Testis (tissue), 3 donors: Measurements from ENCODE around the gene DHX30. TPM values are rescaled to one million over a fixed set of nuclear protein-coding genes. Genes with fewer than 3 reads are reported as not detected.
A peak's percentile ranks its signal among the peaks of the same experiment; 100 is the strongest.

Source experiments
- DNase-seq: peaks from one replicate; pipeline ENCODE4 v3.0.0-alpha.2; 2019
- H3K27ac ChIP-seq, 2 donors: fragments of 200-600 bp; sonication (generic); one replicate each; pipeline ENCODE4 v1.5.1; 2019
- H3K27me3 ChIP-seq: fragments of 200-600 bp; sonication (generic); one replicate; pipeline ENCODE4 v1.5.1; 2019
- H3K36me3 ChIP-seq: fragments of 200-600 bp; sonication (generic); one replicate; pipeline ENCODE4 v1.5.1; 2017; ENCODE audit warnings: low read depth; ENCODE audit errors: missing control alignments
- H3K4me1 ChIP-seq: fragments of 200-600 bp; sonication (generic); one replicate; pipeline ENCODE4 v1.5.1; 2019
- H3K4me3 ChIP-seq, 2 donors: fragments of 200-600 bp; sonication (generic); one replicate each; pipeline ENCODE4 v1.5.1; 2017 to 2019
- H3K9me3 ChIP-seq: fragments of 200-600 bp; sonication (generic); one replicate; pipeline ENCODE4 v1.5.1; 2017
- POLR2A ChIP-seq: fragments of 450-650 bp; IDR thresholded peaks from one replicate; pipeline ENCODE4 v1.6.1; 2017; ENCODE audit warnings: antibody characterized with exemption, mild to moderate bottlenecking, moderate library complexity
- WGBS, 2 donors: methylation state at CpG; one replicate each; pipeline ENCODE4 v1.1.5; 2018; 5-methylcytosine and 5-hydroxymethylcytosine counted together
- intact Hi-C: fragments of 100-400 bp; cut with DNase I; formaldehyde crosslinking; loops from one replicate; pipeline ENCODE4 v1.15.1; 2023; ENCODE audit warnings: low total_unique reads
- polyA plus RNA-seq: library from polyadenylated mRNA; stranded (reverse); fragments of 350-450 nt; fragmentation: Illumina TruSeq; extraction: RNeasy Lipid Tissue Mini Kit (QIAGEN cat#74804); gene quantifications from one replicate; pipeline ENCODE4 v1.2.3, GENCODE V29; 2014; ENCODE audit warnings: low read depth, low replicate concordance; ENCODE audit not compliant: insufficient read depth
- total RNA-seq, 2 donors: library from RNA; depleted of rRNA; stranded (reverse); fragments of >200 nt; gene quantifications; one replicate each; pipeline ENCODE4 v1.2.3, GENCODE V29; 2016
- TF ChIP-seq, protein P1 (sequence below), 3 experiments: fragments of 450-650 bp in 2 of 3; fragments of 200-600 bp in 1 of 3; sonication (generic) in 1 of 3; IDR thresholded peaks; one replicate each; pipeline ENCODE4 v1.5.1; 2016 to 2019; ENCODE audit warnings: antibody characterized with exemption in 3 of 3, mild to moderate bottlenecking in 2 of 3, moderate library complexity in 1 of 3

DHX30 gene
- total and polyA plus RNA-seq, 3 donors from 2014 or later: 178 to 216 (median 187) TPM

DNA sequence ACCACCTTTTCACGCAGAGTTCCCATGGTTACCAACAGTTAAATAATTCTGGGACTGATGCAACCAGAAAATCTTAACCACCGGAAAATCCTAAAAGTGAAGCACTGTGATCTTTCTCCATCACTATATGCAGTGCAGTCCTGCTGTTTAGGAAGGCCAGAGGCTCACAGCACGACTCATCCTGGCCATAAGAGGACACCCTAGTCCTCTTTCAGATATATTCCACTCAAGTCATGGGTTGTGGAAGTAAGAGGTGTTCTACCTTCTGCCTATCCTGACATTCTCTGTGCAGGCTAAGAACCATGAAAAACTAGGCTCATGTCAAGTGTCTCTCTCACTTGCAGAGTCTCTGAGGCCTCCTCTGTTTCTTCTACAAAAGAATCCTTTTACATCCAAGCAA, 67.2 kb downstream of the DHX30 start:
- Histone ChIP-seq H3K9me3 (no peaks in the 10 kb centered on the region), H3K4me1 (peaks cover 13% of the 10 kb centered on the region), H3K36me3 (no peaks in the 10 kb centered on the region), H3K4me3 (no peak overlapping the region), H3K27me3 (no peaks in the 10 kb centered on the region), H3K27ac (no peak overlapping the region)
- 89 to 97% methylated on average over 3 of the region's 3 CpGs for whole genome bisulfite sequencing, 2 donors
- TF ChIP-seq, protein P1, sequence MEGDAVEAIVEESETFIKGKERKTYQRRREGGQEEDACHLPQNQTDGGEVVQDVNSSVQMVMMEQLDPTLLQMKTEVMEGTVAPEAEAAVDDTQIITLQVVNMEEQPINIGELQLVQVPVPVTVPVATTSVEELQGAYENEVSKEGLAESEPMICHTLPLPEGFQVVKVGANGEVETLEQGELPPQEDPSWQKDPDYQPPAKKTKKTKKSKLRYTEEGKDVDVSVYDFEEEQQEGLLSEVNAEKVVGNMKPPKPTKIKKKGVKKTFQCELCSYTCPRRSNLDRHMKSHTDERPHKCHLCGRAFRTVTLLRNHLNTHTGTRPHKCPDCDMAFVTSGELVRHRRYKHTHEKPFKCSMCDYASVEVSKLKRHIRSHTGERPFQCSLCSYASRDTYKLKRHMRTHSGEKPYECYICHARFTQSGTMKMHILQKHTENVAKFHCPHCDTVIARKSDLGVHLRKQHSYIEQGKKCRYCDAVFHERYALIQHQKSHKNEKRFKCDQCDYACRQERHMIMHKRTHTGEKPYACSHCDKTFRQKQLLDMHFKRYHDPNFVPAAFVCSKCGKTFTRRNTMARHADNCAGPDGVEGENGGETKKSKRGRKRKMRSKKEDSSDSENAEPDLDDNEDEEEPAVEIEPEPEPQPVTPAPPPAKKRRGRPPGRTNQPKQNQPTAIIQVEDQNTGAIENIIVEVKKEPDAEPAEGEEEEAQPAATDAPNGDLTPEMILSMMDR (IDR thresholded peaks at IDR 0.05): no peak
- no peak for TF ChIP-seq POLR2A
- no peak for DNase-seq
- intact Hi-C loops: no loop called here

DNA sequence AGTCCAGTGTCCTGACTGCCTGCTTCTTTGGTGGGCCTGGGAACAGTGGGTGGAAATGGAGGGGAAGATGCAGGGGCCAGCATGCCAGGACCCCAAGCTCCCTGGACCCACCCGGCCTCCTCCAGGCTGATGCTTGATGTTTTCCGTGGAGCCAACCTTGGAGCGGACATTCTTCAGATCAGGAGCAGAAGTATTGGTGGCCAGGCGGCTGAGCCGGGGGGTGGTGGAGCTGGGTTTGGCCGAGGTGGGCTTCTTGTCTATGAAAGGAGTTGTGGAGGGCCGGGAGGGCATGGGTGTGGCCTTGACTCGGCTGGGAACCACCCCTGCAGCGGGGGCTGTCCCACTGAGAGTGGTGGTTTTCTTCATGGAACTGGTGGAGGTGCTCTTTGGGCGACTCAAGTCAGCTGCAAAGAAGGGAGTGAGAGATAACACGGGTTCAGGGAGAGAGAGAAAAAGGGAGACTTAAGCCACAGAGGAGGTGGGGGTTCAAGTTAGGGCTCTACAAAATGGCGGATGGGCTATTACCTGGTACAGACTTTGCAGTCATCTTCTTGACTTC, 67.8 kb downstream of the DHX30 start:
- no peak for DNase-seq
- Histone ChIP-seq H3K4me1 (peaks cover 18% of the 10 kb centered on the region), H3K9me3 (no peaks in the 10 kb centered on the region), H3K4me3 (no peak overlapping the region), H3K27ac (no peak overlapping the region), H3K36me3 (no peaks in the 10 kb centered on the region), H3K27me3 (no peaks in the 10 kb centered on the region)
- intact Hi-C loops: no loop called here
- no peak for TF ChIP-seq POLR2A
- TF ChIP-seq, protein P1 (IDR thresholded peaks at IDR 0.05): no peak
- 91 to 97% methylated on average over 12 of the region's 12 CpGs for WGBS, 2 donors

DNA sequence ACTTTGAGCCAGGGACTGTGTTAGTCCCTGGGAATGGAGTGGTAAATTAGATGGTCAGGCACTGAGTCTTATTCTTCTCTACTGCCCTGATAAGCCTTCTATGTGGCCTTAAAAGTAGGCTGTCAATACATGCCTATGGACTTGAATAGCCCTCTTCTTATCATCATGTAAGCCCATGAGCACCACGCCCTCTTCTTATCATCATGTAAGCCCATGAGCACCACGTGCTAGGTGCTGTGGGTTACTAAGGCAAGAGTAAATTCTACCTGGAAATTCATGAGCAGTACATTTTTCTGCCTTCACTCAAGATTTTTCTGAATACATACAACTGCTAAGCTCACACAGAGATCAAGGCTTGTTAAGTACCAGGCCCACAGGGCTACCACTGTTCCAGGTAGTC, 68.5 kb downstream of the DHX30 start:
- intact Hi-C loops: no loop called here
- Histone ChIP-seq H3K4me1 (peaks cover 18% of the 10 kb centered on the region), H3K36me3 (no peaks in the 10 kb centered on the region), H3K9me3 (no peaks in the 10 kb centered on the region), H3K27ac (no peak overlapping the region), H3K27me3 (no peaks in the 10 kb centered on the region), H3K4me3 (no peak overlapping the region)
- WGBS, 2 donors: 89 to 94% methylated on average over 2 of the region's 2 CpGs
- DNase-seq: no peak
- TF ChIP-seq, protein P1 (IDR thresholded peaks at IDR 0.05): no peak
- TF ChIP-seq POLR2A: no peak

DNA sequence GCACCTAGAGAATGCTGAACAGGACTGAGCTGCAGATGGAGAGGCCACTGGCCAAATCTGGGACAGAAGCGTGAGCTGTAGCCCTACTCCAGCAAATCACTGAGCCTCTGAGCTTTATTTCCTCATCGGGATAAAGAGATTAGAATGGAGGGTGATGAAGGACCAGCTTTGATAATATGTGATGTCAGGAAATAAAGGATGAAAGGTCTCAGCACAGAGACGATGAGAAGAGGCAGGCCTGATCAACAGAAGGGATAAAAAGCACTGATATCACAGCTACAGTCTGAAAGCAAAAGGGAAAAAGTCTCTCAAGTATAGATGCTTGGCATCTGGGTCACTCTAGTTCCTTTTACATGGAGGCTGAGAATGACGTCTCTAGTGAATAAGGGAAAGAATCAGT, 70.0 kb downstream of the DHX30 start:
- H3K9me3 ChIP-seq: no peaks in the 10 kb centered on the region
- no peak overlapping the region for H3K4me3 ChIP-seq
- no peak overlapping the region for H3K27ac ChIP-seq
- DNase-seq: no peak
- no peak for TF ChIP-seq POLR2A
- TF ChIP-seq, protein P1 (IDR thresholded peaks at IDR 0.05): no peak
- no peaks in the 10 kb centered on the region for H3K36me3 ChIP-seq
- intact Hi-C loops: no loop called here
- H3K27me3 ChIP-seq: no peaks in the 10 kb centered on the region
- WGBS, 2 donors: 90 to 97% methylated on average over 4 of the region's 4 CpGs
- H3K4me1 ChIP-seq: peaks cover 25% of the 10 kb centered on the region

DNA sequence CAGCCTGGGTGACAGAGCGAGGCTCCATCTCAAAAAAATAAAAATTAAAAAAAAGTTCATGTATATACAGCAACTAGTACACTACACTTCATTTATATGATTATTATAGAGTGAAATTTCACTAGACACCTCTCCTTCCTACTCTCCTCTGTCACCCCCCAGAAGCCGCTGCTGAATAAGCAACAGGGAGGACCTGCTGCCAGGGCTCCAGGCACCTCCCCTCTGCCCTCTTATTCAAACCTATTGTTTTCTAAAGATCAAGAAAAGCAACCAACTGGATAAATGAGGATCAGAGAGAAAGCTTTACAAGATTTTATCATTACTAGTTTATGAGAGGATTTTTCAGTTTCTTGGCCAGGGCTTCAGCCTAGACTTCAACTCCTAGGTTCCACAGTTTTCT, 71.5 kb downstream of the DHX30 start:
- Histone ChIP-seq H3K4me1 (peaks cover 25% of the 10 kb centered on the region), H3K36me3 (no peaks in the 10 kb centered on the region), H3K27me3 (no peaks in the 10 kb centered on the region), H3K9me3 (no peaks in the 10 kb centered on the region), H3K4me3 (no peak overlapping the region), H3K27ac (peak overlapping the region in 1 of 2 donors; percentile 39)
- DNase-seq: no peak
- WGBS, 2 donors: 84 to 92% methylated on average over 2 of the region's 2 CpGs
- intact Hi-C loops: no loop called here
- TF ChIP-seq POLR2A: no peak
- TF ChIP-seq, protein P1 (IDR thresholded peaks at IDR 0.05): no peak
